IPS DF 6.9 (cell line): ENCODE data around the gene CA5B.
"Not testable (repeated sequence)": the region's sequence is repeated elsewhere in the genome, so short reads cannot be mapped to it uniquely, and the experiment has no call there.

Source experiments
- DNase-seq: peaks from one replicate; pipeline ENCODE4 v3.0.0-alpha.2; 2013; ENCODE audit warnings: low read depth, low spot score
- H3K27ac ChIP-seq: one replicate; pipeline ENCODE4 v1.5.1; 2013; ENCODE audit warnings: low read length, control low read depth
- H3K27me3 ChIP-seq: 2 replicates; pipeline ENCODE4 v1.6.1; 2013; ENCODE audit warnings: mild to moderate bottlenecking, low read length; ENCODE audit not compliant: control insufficient read depth, insufficient read depth
- H3K36me3 ChIP-seq: 2 replicates; pipeline ENCODE4 v1.6.1; 2013; ENCODE audit warnings: low read length; ENCODE audit not compliant: control insufficient read depth, insufficient read depth
- H3K4me1 ChIP-seq: 2 replicates; pipeline ENCODE4 v1.6.1; 2013; ENCODE audit warnings: low read length; ENCODE audit not compliant: control insufficient read depth, insufficient read depth
- H3K4me3 ChIP-seq: 2 replicates; pipeline ENCODE4 v1.5.1; 2013; ENCODE audit warnings: mild to moderate bottlenecking, low read length
- H3K9me3 ChIP-seq: 2 replicates; pipeline ENCODE4 v1.6.1; 2013; ENCODE audit warnings: low read length, inconsistent platforms; ENCODE audit not compliant: control insufficient read depth, insufficient read depth
- WGBS: extraction: QIAGEN DNeasy Blood & Tissue Kit; methylation state at CpG from one replicate; pipeline ENCODE4 v1.1.7; 2013; ENCODE audit warnings: mixed read lengths, missing lambda C conversion rate; ENCODE audit not compliant: insufficient read length, insufficient coverage; 5-methylcytosine and 5-hydroxymethylcytosine counted together

Gene CA5B

GRCh38 chrX:15748841-15749240, 10.8 kb downstream of the CA5B start:
- WGBS, result no CpG with 5 or more reads among the region's 3 CpGs
- DNase-seq, result no peak
- no peaks in the 10 kb centered on the region for H3K9me3 ChIP-seq

GRCh38 chrX:15749642-15750610, 11.9 kb downstream of the CA5B start:
- H3K9me3 ChIP-seq, result no peaks in the 10 kb centered on the region
- H3K4me3 ChIP-seq, result no peak overlapping the region
- no peak overlapping the region for H3K27ac ChIP-seq
- H3K36me3 ChIP-seq, result no peaks in the 10 kb centered on the region
- H3K4me1 ChIP-seq, result 0 out of 2 replicates have a peak, but pooled peaks cover 2% of the 10 kb centered on the region
- no peak for DNase-seq
- WGBS, result no CpG with 5 or more reads among the region's 7 CpGs
- H3K27me3 ChIP-seq, result no peaks in the 10 kb centered on the region

More at GRCh38 chrX:15748841-15749240, 10.8 kb downstream of the CA5B start:
- Histone ChIP-seq H3K27ac (no peak overlapping the region), H3K27me3 (no peaks in the 10 kb centered on the region), H3K4me3 (no peak overlapping the region), H3K4me1 (0 out of 2 replicates have a peak, but pooled peaks cover 2% of the 10 kb centered on the region), H3K36me3 (no peaks in the 10 kb centered on the region)

- Histone ChIP-seq H3K27me3 (no peaks in the 10 kb centered on the region), H3K9me3 (no peaks in the 10 kb centered on the region), H3K36me3 (no peaks in the 10 kb centered on the region), H3K4me3 (no peak overlapping the region), H3K4me1 (0 out of 2 replicates have a peak, but pooled peaks cover 2% of the 10 kb centered on the region), H3K27ac (no peak overlapping the region)
- WGBS, result no CpG with 5 or more reads among the region's 5 CpGs
- DNase-seq, result no peak
Measured at GRCh38 chrX:15750611-15751154, 12.6 kb downstream of the CA5B start.

- no peaks in the 10 kb centered on the region for H3K36me3 ChIP-seq
- H3K27ac ChIP-seq, result no peak overlapping the region
- H3K9me3 ChIP-seq, result no peaks in the 10 kb centered on the region
- no peaks in the 10 kb centered on the region for H3K27me3 ChIP-seq
- no peak overlapping the region for H3K4me3 ChIP-seq
- no CpG with 5 or more reads among the region's 4 CpGs for WGBS
- no peak for DNase-seq
- 0 out of 2 replicates have a peak, but pooled peaks cover 2% of the 10 kb centered on the region for H3K4me1 ChIP-seq
Measured at GRCh38 chrX:15751155-15751819, 13.2 kb downstream of the CA5B start.

- Histone ChIP-seq H3K4me3 (no peak overlapping the region), H3K9me3 (no peaks in the 10 kb centered on the region), H3K4me1 (0 out of 2 replicates have a peak, but pooled peaks cover 2% of the 10 kb centered on the region), H3K36me3 (no peaks in the 10 kb centered on the region), H3K27me3 (no peaks in the 10 kb centered on the region), H3K27ac (no peak overlapping the region)
- WGBS, result no CpG with 5 or more reads among the region's 2 CpGs
- DNase-seq, result no peak
Measured at GRCh38 chrX:15755091-15755490, 17.0 kb downstream of the CA5B start.

GRCh38 chrX:15758140-15758539, 20.1 kb downstream of the CA5B start:
- no peaks in the 10 kb centered on the region for H3K36me3 ChIP-seq
- H3K4me1 ChIP-seq, result no peaks in the 10 kb centered on the region
- H3K9me3 ChIP-seq, result no peaks in the 10 kb centered on the region
- no peak overlapping the region for H3K27ac ChIP-seq
- no peak overlapping the region for H3K4me3 ChIP-seq
- no CpG with 5 or more reads among the region's 4 CpGs for WGBS
- no peaks in the 10 kb centered on the region for H3K27me3 ChIP-seq
- DNase-seq, result no peak

GRCh38 chrX:15759886-15760285, 21.8 kb downstream of the CA5B start:
- not testable (repeated sequence) for H3K4me1 ChIP-seq, H3K9me3 ChIP-seq, DNase-seq, H3K27ac ChIP-seq, H3K27me3 ChIP-seq, H3K36me3 ChIP-seq, H3K4me3 ChIP-seq
- WGBS, result no CpG with 5 or more reads among the region's 6 CpGs

GRCh38 chrX:15761564-15762191, 23.6 kb downstream of the CA5B start:
- no CpG with 5 or more reads among the region's 8 CpGs for WGBS
- H3K36me3 ChIP-seq, result no peaks in the 10 kb centered on the region
- no peak overlapping the region for H3K27ac ChIP-seq
- H3K4me3 ChIP-seq, result no peak overlapping the region
- no peaks in the 10 kb centered on the region for H3K4me1 ChIP-seq
- H3K9me3 ChIP-seq, result no peaks in the 10 kb centered on the region
- H3K27me3 ChIP-seq, result no peaks in the 10 kb centered on the region
- no peak for DNase-seq

GRCh38 chrX:15769300-15769954, 31.4 kb downstream of the CA5B start:
- Histone ChIP-seq H3K4me1 (no peaks in the 10 kb centered on the region), H3K4me3 (no peak overlapping the region), H3K27me3 (no peaks in the 10 kb centered on the region), H3K9me3 (no peaks in the 10 kb centered on the region), H3K36me3 (no peaks in the 10 kb centered on the region), H3K27ac (no peak overlapping the region)
- no peak for DNase-seq
- WGBS, result no CpG with 5 or more reads among the region's 4 CpGs
